Measurements from ENCODE around the gene LGALS14. TPM values are rescaled to one million over a fixed set of nuclear protein-coding genes. Genes with fewer than 3 reads are reported as not detected.

LGALS14 gene
- polyA plus RNA-seq, 1 experiment: not detected

DNA sequence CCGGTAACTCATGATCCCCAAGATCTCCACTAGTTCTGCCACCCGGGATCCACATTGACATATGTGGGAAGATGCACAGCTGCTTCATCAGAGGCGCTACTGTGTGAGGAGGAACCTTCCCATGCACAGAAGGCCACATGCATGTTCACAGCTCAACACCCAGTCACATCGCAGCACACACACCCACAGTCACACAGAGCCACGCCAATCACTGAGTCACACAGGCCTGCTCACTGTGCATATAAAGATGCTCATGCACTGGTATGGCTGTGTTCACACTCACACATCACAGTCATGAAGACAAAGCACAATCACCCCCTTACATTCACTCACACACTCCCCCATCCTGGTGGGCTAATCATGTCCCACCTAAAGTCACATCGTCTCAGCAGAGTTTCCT lies 23.8 kb downstream of the LGALS14 start:
- no peaks in the 10 kb centered on the region for H3K36me3 ChIP-seq (ENCODE audit: control insufficient read depth, insufficient read depth, low read length)
- no peak for DNase-seq (ENCODE audit: low read depth)
- TF ChIP-seq, protein P1, sequence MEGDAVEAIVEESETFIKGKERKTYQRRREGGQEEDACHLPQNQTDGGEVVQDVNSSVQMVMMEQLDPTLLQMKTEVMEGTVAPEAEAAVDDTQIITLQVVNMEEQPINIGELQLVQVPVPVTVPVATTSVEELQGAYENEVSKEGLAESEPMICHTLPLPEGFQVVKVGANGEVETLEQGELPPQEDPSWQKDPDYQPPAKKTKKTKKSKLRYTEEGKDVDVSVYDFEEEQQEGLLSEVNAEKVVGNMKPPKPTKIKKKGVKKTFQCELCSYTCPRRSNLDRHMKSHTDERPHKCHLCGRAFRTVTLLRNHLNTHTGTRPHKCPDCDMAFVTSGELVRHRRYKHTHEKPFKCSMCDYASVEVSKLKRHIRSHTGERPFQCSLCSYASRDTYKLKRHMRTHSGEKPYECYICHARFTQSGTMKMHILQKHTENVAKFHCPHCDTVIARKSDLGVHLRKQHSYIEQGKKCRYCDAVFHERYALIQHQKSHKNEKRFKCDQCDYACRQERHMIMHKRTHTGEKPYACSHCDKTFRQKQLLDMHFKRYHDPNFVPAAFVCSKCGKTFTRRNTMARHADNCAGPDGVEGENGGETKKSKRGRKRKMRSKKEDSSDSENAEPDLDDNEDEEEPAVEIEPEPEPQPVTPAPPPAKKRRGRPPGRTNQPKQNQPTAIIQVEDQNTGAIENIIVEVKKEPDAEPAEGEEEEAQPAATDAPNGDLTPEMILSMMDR (IDR thresholded peaks at IDR 0.05; ENCODE audit: insufficient read depth, low read depth, low read length): no peak
- CTCF ChIA-PET: no interaction called here
- H3K27me3 ChIP-seq (ENCODE audit: control insufficient read depth, insufficient read depth, low read length): no peaks in the 10 kb centered on the region
- no peak overlapping the region for H3K4me3 ChIP-seq (ENCODE audit: low read depth, low read length)
- POLR2A ChIA-PET: no interaction called here

DNA sequence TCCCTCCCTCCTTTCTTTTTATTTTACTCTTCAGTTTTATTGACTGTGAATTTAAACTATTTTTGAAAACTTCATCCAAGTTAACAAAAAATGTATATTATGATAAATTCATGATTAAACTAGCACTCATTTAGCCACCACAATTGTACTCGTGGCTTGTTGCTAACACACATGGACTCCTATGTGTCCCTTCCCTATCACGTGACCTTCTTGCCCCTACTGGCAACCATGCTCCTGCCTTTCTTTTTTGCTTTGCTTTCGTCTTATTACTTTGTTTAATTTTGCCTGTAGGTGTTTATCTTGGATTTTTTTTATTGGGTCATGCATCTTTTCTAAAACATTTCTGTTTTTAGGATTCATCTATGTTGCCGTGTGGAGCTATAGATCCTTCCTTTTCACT lies 25.3 kb downstream of the LGALS14 start:
- Histone ChIP-seq H3K36me3 (ENCODE audit: control insufficient read depth, insufficient read depth, low read length) (no peaks in the 10 kb centered on the region), H3K4me3 (ENCODE audit: low read depth, low read length) (no peak overlapping the region), H3K27me3 (ENCODE audit: control insufficient read depth, insufficient read depth, low read length) (no peaks in the 10 kb centered on the region)
- TF ChIP-seq, protein P1 (IDR thresholded peaks at IDR 0.05; ENCODE audit: insufficient read depth, low read depth, low read length): no peak
- ChIA-PET POLR2A (no interaction called here), CTCF (no interaction called here)
- DNase-seq (ENCODE audit: low read depth): no peak

DNA sequence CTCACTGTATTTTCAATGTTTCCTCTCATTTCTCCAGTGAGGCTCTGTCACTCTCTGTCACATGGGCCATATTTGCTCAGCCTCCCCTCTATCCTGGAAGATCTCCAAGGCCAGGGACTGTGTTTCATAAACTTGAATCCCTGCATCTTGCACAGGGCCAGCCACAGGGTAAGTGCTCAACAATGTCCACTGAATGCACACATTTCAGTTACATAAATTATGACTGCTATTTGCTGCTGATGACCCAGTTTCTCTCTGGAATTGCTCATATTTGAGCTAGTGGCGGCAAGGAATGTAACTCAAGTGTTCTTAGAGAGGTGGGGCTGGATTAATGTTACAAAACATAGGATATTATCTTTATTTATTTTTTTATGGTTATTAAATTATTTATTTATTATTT lies 27.4 kb downstream of the LGALS14 start:
- Histone ChIP-seq H3K4me3 (ENCODE audit: low read depth, low read length) (no peak overlapping the region), H3K36me3 (ENCODE audit: control insufficient read depth, insufficient read depth, low read length) (no peaks in the 10 kb centered on the region), H3K27me3 (ENCODE audit: control insufficient read depth, insufficient read depth, low read length) (no peaks in the 10 kb centered on the region)
- ChIA-PET POLR2A (no interaction called here), CTCF (no interaction called here)
- DNase-seq (ENCODE audit: low read depth): no peak
- TF ChIP-seq, protein P1 (IDR thresholded peaks at IDR 0.05; ENCODE audit: insufficient read depth, low read depth, low read length): no peak

DNA sequence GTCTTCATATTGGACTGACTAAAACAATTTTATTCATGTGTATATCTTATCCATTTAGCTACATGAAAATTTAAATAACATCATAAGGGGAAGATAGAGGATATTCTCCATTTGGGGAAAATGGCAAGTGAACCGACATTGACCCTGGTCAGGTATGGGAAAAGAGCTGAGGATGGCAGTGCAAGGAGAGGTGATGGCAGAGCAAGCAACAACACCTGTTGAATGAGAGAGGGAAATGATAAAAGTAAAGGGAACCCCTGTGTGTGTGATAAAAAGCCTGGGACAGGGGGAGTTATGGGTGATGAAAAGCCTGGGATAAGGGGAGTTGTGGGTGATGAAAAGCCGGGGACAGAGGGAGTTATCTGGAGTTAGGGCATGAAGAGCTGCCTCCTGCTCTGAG lies 29.6 kb downstream of the LGALS14 start:
- POLR2A ChIA-PET: no interaction called here
- TF ChIP-seq, protein P1 (IDR thresholded peaks at IDR 0.05; ENCODE audit: insufficient read depth, low read depth, low read length): no peak

DNA sequence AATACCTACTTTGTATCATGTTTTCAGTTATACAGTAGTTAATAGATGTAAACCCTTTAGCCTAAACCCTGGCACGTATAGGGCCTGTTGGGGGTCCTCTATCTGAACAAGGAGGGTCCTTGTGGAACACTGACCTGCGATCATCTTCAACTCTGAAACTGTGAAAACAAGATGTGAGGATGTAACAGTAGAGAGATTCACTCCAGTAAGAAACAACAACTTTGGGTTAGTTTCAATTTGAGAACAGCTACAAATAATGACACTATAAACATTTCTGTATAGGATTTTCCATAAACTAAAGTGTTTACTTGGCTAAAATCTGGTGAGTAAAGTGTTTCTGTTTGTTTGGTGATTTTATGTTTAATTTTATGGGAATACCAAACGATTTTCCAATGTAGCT lies 31.4 kb downstream of the LGALS14 start:
- DNase-seq (ENCODE audit: low read depth): no peak
- ChIA-PET POLR2A (no interaction called here), CTCF (no interaction called here)
- Histone ChIP-seq H3K27me3 (ENCODE audit: control insufficient read depth, insufficient read depth, low read length) (no peaks in the 10 kb centered on the region), H3K36me3 (ENCODE audit: control insufficient read depth, insufficient read depth, low read length) (no peaks in the 10 kb centered on the region), H3K4me3 (ENCODE audit: low read depth, low read length) (no peak overlapping the region)
- TF ChIP-seq, protein P1 (IDR thresholded peaks at IDR 0.05; ENCODE audit: insufficient read depth, low read depth, low read length): no peak

More for the DNA sequence above, 29.6 kb downstream of the LGALS14 start:
- Histone ChIP-seq H3K27me3 (ENCODE audit: control insufficient read depth, insufficient read depth, low read length) (no peaks in the 10 kb centered on the region), H3K4me3 (ENCODE audit: low read depth, low read length) (no peak overlapping the region), H3K36me3 (ENCODE audit: control insufficient read depth, insufficient read depth, low read length) (no peaks in the 10 kb centered on the region)
- no peak for DNase-seq (ENCODE audit: low read depth)
- CTCF ChIA-PET: no interaction called here
